Naive thymus-derived CD4-positive, alpha-beta T cell (primary cell): ENCODE measurements around the gene CLDN10. TPM values are rescaled to one million over a fixed set of nuclear protein-coding genes. Genes with fewer than 3 reads are reported as not detected.

Experiments used
- ATAC-seq: fragments of 150-1000 bp; cut with Tn5 transposase; 2 replicates; pipeline ENCODE4 v1.10.0; 2021; ENCODE audit warnings: mild to moderate bottlenecking, moderate library complexity
- CTCF ChIA-PET: fragments of 350-600 bp; sonication (Branson Sonifier 250); formaldehyde crosslinking; loops from one replicate; lab custom pipeline; 2021; ENCODE audit warnings: antibody characterized with exemption; lab: Charles Lee
- POLR2A ChIA-PET: fragments of 350-600 bp; sonication (Branson Sonifier 250); formaldehyde crosslinking; loops from one replicate; lab custom pipeline; 2021; ENCODE audit warnings: antibody characterized with exemption, inconsistent platforms; lab: Charles Lee
- DNase-seq, 9 donors: peaks; one replicate each; pipeline versions ENCODE4 v3.0.0 to v3.0.0-alpha.2; 2020 to 2022; ENCODE audit warnings: mixed read lengths in 1 of 9
- H3K27ac ChIP-seq: one replicate; pipeline ENCODE4 v1.7.0; 2013; ENCODE audit warnings: mild to moderate bottlenecking, low read depth, low read length, moderate library complexity
- H3K27me3 ChIP-seq, 2 donors: one replicate each; pipeline ENCODE4 v1.7.0; 2013; ENCODE audit warnings: low read length in 2 of 2, mild to moderate bottlenecking in 2 of 2, moderate library complexity in 2 of 2; ENCODE audit not compliant: control insufficient read depth in 2 of 2, insufficient read depth in 2 of 2
- H3K36me3 ChIP-seq, 3 experiments: 1 replicate in 2 of 3; 2 replicates in 1 of 3; pipeline ENCODE4 v1.7.0; 2013; ENCODE audit warnings: low read length in 3 of 3, mild to moderate bottlenecking in 3 of 3, moderate library complexity in 1 of 3; ENCODE audit not compliant: insufficient read depth in 3 of 3, control insufficient read depth in 2 of 3
- H3K4me1 ChIP-seq, 2 donors: one replicate each; pipeline ENCODE4 v1.7.0; 2013; ENCODE audit warnings: low read length in 2 of 2, mild to moderate bottlenecking in 2 of 2, moderate library complexity in 1 of 2; ENCODE audit not compliant: control insufficient read depth in 2 of 2, insufficient read depth in 2 of 2
- H3K4me3 ChIP-seq: 2 replicates; pipeline ENCODE4 v1.7.0; 2013; ENCODE audit warnings: mild to moderate bottlenecking, low read length
- H3K9me3 ChIP-seq, 3 experiments: 1 replicate in 2 of 3; 2 replicates in 1 of 3; pipeline ENCODE4 v1.7.0; 2013; ENCODE audit warnings: low read length in 3 of 3; ENCODE audit not compliant: control insufficient read depth in 2 of 3
- H3K27ac Mint-ChIP-seq, 9 donors: one replicate each; pipeline ENCODE4 v1.8.0; 2020 to 2022; ENCODE audit warnings: mixed read lengths in 9 of 9, mild to moderate bottlenecking in 8 of 9, moderate library complexity in 5 of 9, inconsistent platforms in 2 of 9
- H3K27me3 Mint-ChIP-seq, 5 donors: one replicate each; pipeline ENCODE4 v1.8.0; 2021 to 2022; ENCODE audit warnings: mixed read lengths in 5 of 5, mild to moderate bottlenecking in 1 of 5
- H3K36me3 Mint-ChIP-seq, 5 donors: one replicate each; pipeline ENCODE4 v1.8.0; 2020 to 2022; ENCODE audit warnings: mixed read lengths in 5 of 5, mild to moderate bottlenecking in 3 of 5, inconsistent platforms in 1 of 5
- H3K4me1 Mint-ChIP-seq, 7 donors: one replicate each; pipeline ENCODE4 v1.8.0; 2020 to 2022; ENCODE audit warnings: mixed read lengths in 7 of 7, mild to moderate bottlenecking in 3 of 7, inconsistent platforms in 1 of 7
- H3K4me3 Mint-ChIP-seq, 10 donors: one replicate each; pipeline ENCODE4 v1.8.0; 2020 to 2022; ENCODE audit warnings: mild to moderate bottlenecking in 10 of 10, mixed read lengths in 10 of 10, moderate library complexity in 6 of 10, inconsistent platforms in 2 of 10
- H3K9me3 Mint-ChIP-seq, 11 donors: one replicate each; pipeline ENCODE4 v1.8.0; 2020 to 2022; ENCODE audit warnings: mixed read lengths in 11 of 11, mild to moderate bottlenecking in 4 of 11, inconsistent platforms in 1 of 11, moderate library complexity in 1 of 11
- intact Hi-C, 2 donors: fragments of 100-400 bp; cut with micrococcal nuclease; formaldehyde crosslinking; loops; one replicate each; pipeline ENCODE4 v1.15.1; 2023
- polyA plus RNA-seq, 2 donors: library from polyadenylated mRNA; unstranded; fragments of 300-500 nt; fragmentation: Illumina TruSeq; gene quantifications; one replicate each; pipeline ENCODE4 v1.2.3, GENCODE V29; 2021
- total RNA-seq, 6 experiments: library from RNA in 5 of 6; stranded (reverse) in 5 of 6; gene quantifications; 1 replicate in 5 of 6; 2 replicates in 1 of 6; pipeline ENCODE4 v1.2.3 and lab custom pipeline; 2021 to 2026

Gene CLDN10
- total and polyA plus RNA-seq, 7 experiments from 2014 or later = not detected

DNA sequence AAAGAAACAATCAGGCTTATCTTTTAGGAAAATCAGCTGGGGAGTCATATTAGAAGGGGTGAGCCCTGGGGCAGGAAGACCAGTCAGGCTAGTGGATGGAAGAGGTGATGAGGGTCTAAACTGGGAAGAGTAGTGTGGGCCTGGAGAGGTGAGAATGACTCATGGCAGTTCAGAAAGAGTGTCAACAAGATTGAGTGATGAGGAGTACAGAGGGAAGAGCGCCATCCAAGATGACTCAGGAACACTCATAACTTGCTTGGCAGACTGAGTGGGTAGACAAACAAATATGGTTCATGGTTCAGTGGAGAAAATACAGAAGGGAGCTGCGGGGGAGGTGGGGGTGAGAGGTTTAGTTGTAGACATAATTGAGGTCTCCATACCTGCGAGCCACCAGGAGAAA is 17.3 kb upstream of the CLDN10 start:
- Mint-ChIP-seq H3K9me3 (no peaks in the 10 kb centered on the region), H3K36me3 (no peaks in the 10 kb centered on the region), H3K4me1 (peaks cover 0 to 2% (median 0%) of the 10 kb centered on the region in 7 donors), H3K4me3 (no peak overlapping the region), H3K27me3 (peaks cover 11 to 41% (median 30%) of the 10 kb centered on the region in 5 donors), H3K27ac (no peak overlapping the region)
- ChIA-PET POLR2A (no interaction called here), CTCF (no interaction called here)
- no peak overlapping the region for H3K4me3 ChIP-seq
- no peaks in the 10 kb centered on the region for H3K36me3 ChIP-seq
- intact Hi-C loops = no loop called here
- H3K9me3 ChIP-seq = no peaks in the 10 kb centered on the region
- no peaks in the 10 kb centered on the region for H3K4me1 ChIP-seq
- H3K27me3 ChIP-seq = no peaks in the 10 kb centered on the region
- ATAC-seq = no peak
- no peak for DNase-seq
- no peak overlapping the region for H3K27ac ChIP-seq

DNA sequence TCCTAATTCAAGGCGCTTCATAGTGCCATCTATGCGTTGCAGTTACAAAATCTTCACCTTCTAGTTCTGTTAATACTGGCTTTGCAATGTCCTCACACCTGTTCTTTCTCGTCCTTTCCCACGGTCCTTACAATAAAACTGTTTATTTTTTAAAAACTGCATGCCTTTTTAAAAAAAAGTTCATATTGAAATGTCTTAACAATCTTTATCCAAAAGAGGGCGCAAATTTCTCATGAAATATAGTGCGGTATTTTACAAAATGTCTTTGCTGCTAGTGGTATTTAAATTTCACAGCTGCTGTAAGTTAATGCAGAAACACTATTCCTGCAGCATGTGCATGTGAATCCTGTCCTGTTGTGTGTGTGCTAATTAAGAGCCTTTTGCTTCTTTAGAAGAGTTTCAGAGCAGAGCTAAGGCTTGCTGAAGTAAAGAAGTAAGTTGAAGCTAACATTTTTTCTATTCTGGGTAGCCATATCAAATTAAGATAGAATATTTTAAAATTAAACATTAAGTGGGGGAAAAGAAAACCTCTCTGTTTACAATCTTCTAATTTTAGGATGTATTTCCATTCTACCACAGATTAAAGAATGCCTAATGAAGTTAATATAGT is 15.8 kb upstream of the CLDN10 start:
- peaks cover 20 to 38% (median 28%) of the 10 kb centered on the region in 5 donors for H3K27me3 Mint-ChIP-seq
- DNase-seq = peak in 1 of 9 donors; percentile 10

DNA sequence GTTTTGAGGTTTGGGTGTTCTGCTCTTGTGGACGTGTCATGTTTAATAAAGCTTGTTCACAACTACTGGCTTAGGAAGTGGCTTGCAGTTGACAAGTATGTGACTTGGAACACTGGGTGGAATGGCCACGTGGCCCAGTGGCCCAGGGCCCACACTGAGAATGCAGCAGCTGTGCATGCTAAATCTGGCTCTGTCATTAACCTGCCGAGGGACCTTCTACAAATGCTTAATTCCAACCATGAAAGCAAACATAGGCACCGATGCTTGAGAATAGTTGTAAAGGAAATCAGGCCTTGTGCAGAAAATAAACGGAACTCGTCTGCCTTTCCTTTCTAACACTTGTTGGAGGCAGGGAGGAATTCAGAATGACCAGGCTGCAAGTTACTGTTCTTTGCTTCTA is 11.6 kb upstream of the CLDN10 start:
- no peak for DNase-seq
- H3K4me1 Mint-ChIP-seq = peaks cover 0 to 3% (median 0%) of the 10 kb centered on the region in 7 donors
- H3K36me3 ChIP-seq = no peaks in the 10 kb centered on the region
- no peaks in the 10 kb centered on the region for H3K9me3 Mint-ChIP-seq
- peaks cover 6 to 38% (median 16%) of the 10 kb centered on the region in 5 donors for H3K27me3 Mint-ChIP-seq
- intact Hi-C loops = no loop called here
- H3K4me1 ChIP-seq = no peaks in the 10 kb centered on the region
- ChIA-PET CTCF (no interaction called here), POLR2A (no interaction called here)
- H3K4me3 Mint-ChIP-seq = no peak overlapping the region
- H3K27me3 ChIP-seq = no peaks in the 10 kb centered on the region
- H3K27ac ChIP-seq = no peak overlapping the region
- H3K9me3 ChIP-seq = no peaks in the 10 kb centered on the region
- H3K27ac Mint-ChIP-seq = peak overlapping the region in 1 of 9 donors; percentile 10
- no peak for ATAC-seq
- H3K36me3 Mint-ChIP-seq = no peaks in the 10 kb centered on the region
- no peak overlapping the region for H3K4me3 ChIP-seq

More for the DNA sequence above, 15.8 kb upstream of the CLDN10 start:
- no peak overlapping the region for H3K4me3 ChIP-seq
- H3K27ac ChIP-seq = no peak overlapping the region
- H3K4me3 Mint-ChIP-seq = no peak overlapping the region
- peaks cover 0 to 6% (median 0%) of the 10 kb centered on the region in 7 donors for H3K4me1 Mint-ChIP-seq
- CTCF ChIA-PET = interaction anchor here (0.8 to 2.9 kb wide), 2 partner anchors 87 to 297 kb away, joined by 5 to 17 read pairs; no protein-coding TSS in a partner anchor
- no peak for ATAC-seq
- no peaks in the 10 kb centered on the region for H3K36me3 Mint-ChIP-seq
- POLR2A ChIA-PET = no interaction called here
- H3K4me1 ChIP-seq = no peaks in the 10 kb centered on the region
- H3K27me3 ChIP-seq = no peaks in the 10 kb centered on the region
- H3K9me3 Mint-ChIP-seq = no peaks in the 10 kb centered on the region
- no peaks in the 10 kb centered on the region for H3K36me3 ChIP-seq
- intact Hi-C loops = loop anchor here (1.0 to 2.0 kb wide), 2 partner anchors 124 to 298 kb away; no protein-coding TSS in a partner anchor
- H3K9me3 ChIP-seq = no peaks in the 10 kb centered on the region
- H3K27ac Mint-ChIP-seq = no peak overlapping the region

DNA sequence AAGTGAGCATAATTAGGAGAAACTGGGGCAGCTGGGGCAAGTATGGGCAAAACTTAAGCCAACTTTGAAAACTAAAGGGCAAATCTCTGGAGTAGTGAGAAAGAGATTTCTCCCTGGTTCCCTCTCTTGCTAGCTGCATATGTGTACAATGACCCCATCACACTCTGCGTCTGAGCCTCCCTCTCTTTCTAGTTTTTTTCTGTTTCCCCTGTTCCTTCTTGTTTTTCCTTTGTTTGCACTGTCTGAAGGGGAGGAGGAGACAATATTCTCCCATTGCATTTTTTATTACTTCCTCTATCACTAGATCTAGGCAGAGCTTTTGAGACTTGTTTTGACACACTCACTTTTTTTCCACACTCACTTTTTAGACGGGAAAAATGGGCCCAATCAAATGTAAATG is 11.2 kb upstream of the CLDN10 start:
- Histone ChIP-seq H3K9me3 (no peaks in the 10 kb centered on the region), H3K27me3 (no peaks in the 10 kb centered on the region), H3K36me3 (no peaks in the 10 kb centered on the region), H3K4me3 (no peak overlapping the region), H3K4me1 (no peaks in the 10 kb centered on the region), H3K27ac (no peak overlapping the region)
- Mint-ChIP-seq H3K9me3 (no peaks in the 10 kb centered on the region), H3K4me3 (no peak overlapping the region), H3K36me3 (no peaks in the 10 kb centered on the region), H3K27me3 (peaks cover 9 to 37% (median 15%) of the 10 kb centered on the region in 5 donors), H3K4me1 (peaks cover 0 to 3% (median 0%) of the 10 kb centered on the region in 7 donors), H3K27ac (no peak overlapping the region)
- ChIA-PET POLR2A (no interaction called here), CTCF (no interaction called here)
- DNase-seq (no peak), ATAC-seq (no peak)
- intact Hi-C loops = no loop called here

DNA sequence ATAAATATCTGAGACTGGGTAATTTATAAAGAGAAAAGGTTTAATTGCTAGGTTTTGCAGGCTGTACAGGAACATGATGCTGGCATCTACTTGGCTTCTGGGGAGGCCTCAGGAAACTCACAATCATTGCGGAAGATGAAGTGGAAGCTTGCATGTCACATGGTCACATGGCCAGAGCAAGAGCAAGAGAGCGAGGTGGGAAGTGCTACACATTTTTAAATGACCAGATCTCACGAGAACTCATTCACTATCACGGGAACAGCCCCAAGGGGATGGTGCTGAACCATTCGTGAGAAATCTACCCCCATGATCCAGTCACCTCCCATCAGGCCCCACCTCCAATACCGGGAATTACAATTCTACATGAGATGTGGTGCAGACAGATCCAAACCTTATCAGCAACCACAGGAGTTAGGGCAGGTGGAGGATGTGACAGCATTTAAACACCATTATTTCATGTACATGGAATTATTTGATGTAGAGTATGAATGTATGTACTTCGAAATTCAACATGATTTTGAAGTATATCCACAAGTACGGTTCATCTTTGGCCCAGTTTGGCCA is 10.5 kb upstream of the CLDN10 start:
- H3K4me3 ChIP-seq = no peak overlapping the region
- H3K9me3 Mint-ChIP-seq = no peaks in the 10 kb centered on the region
- peaks cover 10 to 40% (median 12%) of the 10 kb centered on the region in 5 donors for H3K27me3 Mint-ChIP-seq
- H3K4me3 Mint-ChIP-seq = no peak overlapping the region
- H3K27ac Mint-ChIP-seq = no peak overlapping the region
- ChIA-PET POLR2A (no interaction called here), CTCF (no interaction called here)
- peaks cover 0 to 3% (median 0%) of the 10 kb centered on the region in 7 donors for H3K4me1 Mint-ChIP-seq
- no peaks in the 10 kb centered on the region for H3K36me3 Mint-ChIP-seq
- no peaks in the 10 kb centered on the region for H3K4me1 ChIP-seq
- H3K36me3 ChIP-seq = no peaks in the 10 kb centered on the region
- ATAC-seq (no peak), DNase-seq (no peak)
- no peaks in the 10 kb centered on the region for H3K27me3 ChIP-seq
- no peaks in the 10 kb centered on the region for H3K9me3 ChIP-seq
- no peak overlapping the region for H3K27ac ChIP-seq
- intact Hi-C loops = no loop called here

DNA sequence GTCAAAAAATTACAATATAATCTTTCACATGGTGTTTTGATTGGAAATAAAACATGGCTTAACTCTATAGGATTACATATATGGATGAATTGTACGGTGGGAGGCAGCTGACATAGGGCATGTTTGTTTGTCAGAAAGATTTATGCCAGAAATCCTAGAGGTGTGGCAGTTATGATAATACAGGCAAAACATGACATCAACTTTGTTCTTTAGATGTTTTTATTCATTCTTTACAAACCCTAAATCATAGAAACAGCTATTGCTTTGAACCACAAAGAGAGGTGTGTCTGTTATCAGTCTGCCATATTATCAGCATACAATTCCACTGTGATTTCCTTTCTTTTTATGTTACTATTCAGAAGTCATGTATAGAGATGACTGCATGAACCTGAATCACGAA is 8.2 kb upstream of the CLDN10 start:
- intact Hi-C loops = no loop called here
- no peak overlapping the region for H3K27ac Mint-ChIP-seq
- Histone ChIP-seq H3K4me3 (no peak overlapping the region), H3K9me3 (no peaks in the 10 kb centered on the region), H3K4me1 (no peaks in the 10 kb centered on the region), H3K36me3 (no peaks in the 10 kb centered on the region), H3K27ac (no peak overlapping the region), H3K27me3 (no peaks in the 10 kb centered on the region)
- ChIA-PET POLR2A (interaction anchor here (0.6 kb wide), 1 partner anchor 783 kb away, joined by 3 read pairs; no protein-coding TSS in a partner anchor), CTCF (no interaction called here)
- peaks cover 0 to 3% (median 0%) of the 10 kb centered on the region in 7 donors for H3K4me1 Mint-ChIP-seq
- peaks cover 19 to 50% (median 25%) of the 10 kb centered on the region in 5 donors for H3K27me3 Mint-ChIP-seq
- H3K36me3 Mint-ChIP-seq = no peaks in the 10 kb centered on the region
- DNase-seq = no peak
- no peak for ATAC-seq
- H3K4me3 Mint-ChIP-seq = no peak overlapping the region
- no peaks in the 10 kb centered on the region for H3K9me3 Mint-ChIP-seq
